C4-2B (cell line): ENCODE measurements around the gene NANOS3.
"Not testable (repeated sequence)": the region's sequence is repeated elsewhere in the genome, so short reads cannot be mapped to it uniquely, and the experiment has no call there.

ENCODE experiments used
- H3K27ac ChIP-seq: fragments of 450-650 bp; 2 replicates; pipeline ENCODE4 v1.5.1; 2017
- ZFX ChIP-seq: fragments of 450-650 bp; IDR thresholded peaks from 2 replicates; pipeline ENCODE4 v1.6.1; 2017
- TF ChIP-seq, protein P1 (sequence below): fragments of 450-650 bp; conservative IDR thresholded peaks from 2 replicates; pipeline ENCODE4 v1.5.1; 2017; ENCODE audit warnings: mild to moderate bottlenecking

The NANOS3 gene

DNA sequence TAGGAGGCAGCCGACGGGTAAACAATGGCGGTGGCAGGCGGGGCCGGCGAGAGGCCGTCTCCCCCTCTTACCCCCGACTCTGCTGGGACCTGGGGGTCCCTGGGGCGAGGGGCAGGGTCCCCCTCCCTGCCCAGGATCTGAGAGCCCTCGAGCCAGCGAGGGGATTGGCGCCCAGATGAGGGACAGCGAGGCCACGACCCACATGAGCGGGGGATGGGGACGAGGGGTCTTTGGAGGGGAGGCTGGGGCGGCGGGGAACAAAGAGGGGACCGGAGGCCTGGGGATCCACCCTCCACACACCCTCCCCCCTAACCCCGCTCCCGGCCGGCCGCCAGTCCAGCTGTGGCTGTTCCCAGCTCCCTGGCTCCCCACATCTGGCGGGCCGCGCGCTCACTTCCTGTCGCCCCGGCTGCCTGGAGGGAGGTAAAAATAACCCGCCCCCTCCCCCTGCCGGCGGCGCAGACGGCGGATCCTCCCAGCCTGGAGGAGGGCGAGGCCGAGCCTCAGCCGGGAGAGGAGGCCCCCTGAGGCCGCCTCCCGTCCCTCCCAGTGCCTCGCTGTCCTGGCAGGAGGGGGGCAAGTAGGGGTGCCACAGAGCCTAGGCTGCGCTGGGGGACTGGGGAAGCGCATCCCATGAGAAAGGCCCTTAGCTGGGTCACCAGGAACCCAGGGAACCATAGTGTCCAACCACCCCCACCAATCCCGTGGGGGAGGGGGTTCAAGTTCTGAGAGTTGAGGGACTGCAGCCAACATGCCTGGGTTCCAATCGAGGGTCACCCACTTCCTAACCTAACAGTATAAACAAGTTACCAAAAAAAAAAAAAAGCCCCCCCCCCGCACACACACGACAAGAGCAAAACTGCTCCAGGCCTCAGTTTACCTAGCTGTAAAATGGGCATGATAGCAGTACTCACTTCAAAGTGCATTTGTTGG lies 29.3 kb upstream of the NANOS3 start:
- H3K27ac ChIP-seq: peak overlapping the region; percentile 55
- TF ChIP-seq, protein P1, sequence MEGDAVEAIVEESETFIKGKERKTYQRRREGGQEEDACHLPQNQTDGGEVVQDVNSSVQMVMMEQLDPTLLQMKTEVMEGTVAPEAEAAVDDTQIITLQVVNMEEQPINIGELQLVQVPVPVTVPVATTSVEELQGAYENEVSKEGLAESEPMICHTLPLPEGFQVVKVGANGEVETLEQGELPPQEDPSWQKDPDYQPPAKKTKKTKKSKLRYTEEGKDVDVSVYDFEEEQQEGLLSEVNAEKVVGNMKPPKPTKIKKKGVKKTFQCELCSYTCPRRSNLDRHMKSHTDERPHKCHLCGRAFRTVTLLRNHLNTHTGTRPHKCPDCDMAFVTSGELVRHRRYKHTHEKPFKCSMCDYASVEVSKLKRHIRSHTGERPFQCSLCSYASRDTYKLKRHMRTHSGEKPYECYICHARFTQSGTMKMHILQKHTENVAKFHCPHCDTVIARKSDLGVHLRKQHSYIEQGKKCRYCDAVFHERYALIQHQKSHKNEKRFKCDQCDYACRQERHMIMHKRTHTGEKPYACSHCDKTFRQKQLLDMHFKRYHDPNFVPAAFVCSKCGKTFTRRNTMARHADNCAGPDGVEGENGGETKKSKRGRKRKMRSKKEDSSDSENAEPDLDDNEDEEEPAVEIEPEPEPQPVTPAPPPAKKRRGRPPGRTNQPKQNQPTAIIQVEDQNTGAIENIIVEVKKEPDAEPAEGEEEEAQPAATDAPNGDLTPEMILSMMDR: no peak
- no peak for TF ChIP-seq ZFX

DNA sequence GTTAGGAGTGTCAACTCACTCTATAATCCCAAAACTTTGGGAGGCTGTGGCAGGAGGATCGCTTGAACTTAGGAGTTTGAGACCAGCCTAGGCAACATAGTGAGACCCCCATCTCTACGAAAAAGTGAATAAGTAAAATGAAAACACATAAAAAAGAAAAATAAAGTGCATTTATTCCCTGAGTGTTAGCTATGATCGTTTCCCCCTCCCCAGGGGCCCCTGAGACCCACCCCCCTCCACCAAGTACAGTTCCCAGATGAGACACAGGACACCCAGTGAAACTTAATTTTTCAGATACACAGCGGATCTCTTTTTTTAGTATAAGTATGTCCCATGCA lies 28.6 kb upstream of the NANOS3 start:
- H3K27ac ChIP-seq: no peak overlapping the region
- no peak for TF ChIP-seq ZFX
- TF ChIP-seq, protein P1: no peak

DNA sequence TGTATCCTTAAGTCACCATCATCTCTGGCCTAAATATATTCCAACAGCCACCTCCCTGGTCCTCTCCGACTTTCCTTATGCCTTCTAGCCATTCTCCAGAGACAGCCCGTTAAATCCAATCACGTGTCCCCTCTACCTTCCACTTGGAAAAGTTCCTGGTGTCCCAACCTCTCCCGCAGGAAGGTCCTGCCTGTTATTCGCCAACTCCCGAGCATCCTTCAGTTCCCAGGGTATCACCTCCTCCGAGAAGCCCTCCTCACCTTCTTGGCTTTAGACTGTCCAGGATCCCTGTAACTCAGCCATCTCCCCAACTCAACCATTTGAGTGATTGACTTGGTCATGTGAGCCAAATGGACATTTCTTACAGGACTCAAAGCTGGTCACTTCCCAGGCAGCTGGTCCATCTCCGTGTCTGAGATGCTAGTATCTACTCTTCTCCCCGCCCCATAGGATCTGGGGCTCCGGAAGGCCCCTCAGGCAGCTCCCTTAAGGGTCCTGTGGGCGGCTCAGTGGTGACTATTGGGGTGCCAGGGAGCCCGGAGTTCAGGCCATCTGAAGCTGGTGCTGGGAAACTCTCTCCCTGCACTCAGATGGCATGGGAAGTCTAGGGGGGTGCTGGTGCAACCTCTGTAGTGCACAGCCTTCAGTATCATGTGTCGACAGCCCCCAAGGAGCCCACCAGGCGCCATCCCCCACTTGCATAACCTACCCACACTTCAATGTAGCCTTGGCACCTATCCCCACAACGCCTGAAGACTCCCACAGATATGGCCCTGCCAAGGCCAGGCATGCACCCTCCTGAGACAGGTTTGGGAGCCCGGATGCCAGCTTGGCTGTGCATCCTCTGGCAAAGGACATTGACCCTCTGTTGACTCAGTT lies 27.9 kb upstream of the NANOS3 start:
- TF ChIP-seq, protein P1: no peak
- TF ChIP-seq ZFX: no peak
- no peak overlapping the region for H3K27ac ChIP-seq

DNA sequence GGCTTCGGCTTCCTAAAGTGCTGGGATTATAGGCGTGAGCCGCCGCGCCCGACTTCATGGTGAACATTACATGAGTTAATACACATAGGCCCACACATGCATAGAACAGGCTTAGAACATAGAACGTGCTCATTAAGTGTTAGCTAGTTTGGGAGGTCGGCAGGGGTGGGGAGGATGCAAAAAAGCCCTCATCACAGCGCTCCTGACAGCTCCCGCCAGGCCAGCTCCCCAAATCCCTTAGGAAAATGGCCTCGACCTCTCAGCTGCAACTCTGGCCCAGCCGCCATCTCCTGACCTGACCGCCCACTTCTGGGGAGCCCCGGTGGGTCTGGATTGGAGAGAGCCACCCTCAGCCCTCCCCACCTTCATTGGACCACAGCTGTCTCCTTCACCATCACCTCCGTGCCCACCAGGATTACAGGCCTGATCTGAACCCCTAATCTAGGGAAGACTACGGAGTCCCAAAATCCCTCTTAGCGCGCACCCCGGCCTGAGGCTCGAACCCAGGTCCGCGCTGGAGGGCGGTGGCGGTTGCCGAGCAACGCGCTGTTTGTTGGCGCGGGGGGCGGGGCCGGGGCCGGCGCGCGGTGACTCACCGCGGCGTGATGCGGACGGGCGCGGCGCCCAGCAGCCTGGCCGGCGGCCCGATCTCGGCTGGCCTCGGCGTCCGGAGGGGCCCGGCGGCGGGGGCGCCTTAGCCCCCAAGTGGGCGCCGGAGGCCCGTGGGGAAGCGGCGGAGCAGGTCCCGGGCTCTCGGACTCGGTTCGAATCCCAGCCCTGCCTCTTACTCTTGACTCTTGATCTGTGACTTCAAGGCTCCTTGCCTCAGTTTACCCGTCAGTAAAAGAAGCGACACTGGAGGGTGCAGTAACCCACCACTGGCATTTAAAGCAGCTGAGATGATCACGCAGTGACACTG lies 26.7 kb upstream of the NANOS3 start:
- no peak for TF ChIP-seq ZFX
- TF ChIP-seq, protein P1: no peak
- H3K27ac ChIP-seq: no peak overlapping the region; the same call in 1 of the 2 replicates

DNA sequence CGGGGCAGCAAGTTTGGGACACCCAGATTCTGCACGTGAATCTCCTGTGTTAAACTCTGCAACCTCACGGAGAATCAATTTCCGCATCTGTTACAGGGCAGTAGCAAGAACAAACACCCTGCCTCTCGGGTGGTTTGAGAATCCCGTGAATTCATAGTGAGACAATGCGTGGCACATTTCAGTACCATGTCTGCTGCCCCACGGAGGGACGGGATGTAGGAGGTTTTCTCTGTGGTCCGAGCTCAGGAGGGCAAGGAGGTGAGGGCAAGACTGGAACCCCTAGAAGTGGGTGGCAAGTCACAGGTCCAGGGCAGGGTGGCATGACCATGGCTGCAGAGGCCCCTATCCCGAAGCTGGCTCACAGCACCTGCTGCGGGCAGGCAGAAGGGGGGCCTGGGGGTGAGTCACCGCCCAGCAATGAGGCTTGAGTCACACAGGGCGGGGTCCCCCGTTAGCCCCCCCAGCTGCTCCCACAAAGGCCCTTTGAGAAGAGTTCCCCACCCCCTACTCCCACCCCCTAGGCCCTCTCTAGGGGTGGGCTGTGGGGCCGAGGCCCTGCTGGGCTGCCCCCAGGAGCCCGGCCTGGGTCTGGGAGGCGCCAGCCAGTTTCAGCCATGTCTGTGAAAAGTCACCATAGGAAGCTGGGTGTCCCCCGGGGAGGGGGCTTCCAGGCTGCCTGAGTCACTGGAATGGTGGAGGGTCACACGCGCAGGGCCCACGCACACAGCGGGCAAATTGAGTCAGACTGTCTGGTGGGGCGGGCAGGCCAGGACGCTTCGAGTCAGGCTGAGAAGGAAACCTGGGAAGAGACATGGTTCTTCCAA lies 25.8 kb upstream of the NANOS3 start:
- TF ChIP-seq, protein P1: no peak
- no peak for TF ChIP-seq ZFX
- no peak overlapping the region; the same call in 1 of the 2 replicates for H3K27ac ChIP-seq

DNA sequence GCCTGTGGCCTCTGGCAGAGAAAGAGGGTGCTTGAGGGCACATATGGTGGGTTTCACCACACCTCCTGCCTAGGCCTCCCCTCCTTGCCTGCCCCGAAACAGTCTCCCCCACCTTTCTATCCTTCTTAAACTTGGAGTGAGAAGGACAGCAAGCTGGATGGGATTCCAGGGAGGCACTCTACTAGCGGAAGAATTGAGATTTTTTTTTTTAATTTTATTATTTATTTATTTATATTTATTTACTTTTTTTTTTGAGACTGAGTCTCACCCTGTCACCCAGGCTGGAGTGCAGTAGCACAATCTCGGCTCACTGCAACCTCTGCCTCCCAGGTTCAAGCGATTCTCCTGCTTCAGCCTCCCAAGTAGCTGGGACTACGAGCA lies 25.2 kb upstream of the NANOS3 start:
- H3K27ac ChIP-seq: not testable (repeated sequence)

DNA sequence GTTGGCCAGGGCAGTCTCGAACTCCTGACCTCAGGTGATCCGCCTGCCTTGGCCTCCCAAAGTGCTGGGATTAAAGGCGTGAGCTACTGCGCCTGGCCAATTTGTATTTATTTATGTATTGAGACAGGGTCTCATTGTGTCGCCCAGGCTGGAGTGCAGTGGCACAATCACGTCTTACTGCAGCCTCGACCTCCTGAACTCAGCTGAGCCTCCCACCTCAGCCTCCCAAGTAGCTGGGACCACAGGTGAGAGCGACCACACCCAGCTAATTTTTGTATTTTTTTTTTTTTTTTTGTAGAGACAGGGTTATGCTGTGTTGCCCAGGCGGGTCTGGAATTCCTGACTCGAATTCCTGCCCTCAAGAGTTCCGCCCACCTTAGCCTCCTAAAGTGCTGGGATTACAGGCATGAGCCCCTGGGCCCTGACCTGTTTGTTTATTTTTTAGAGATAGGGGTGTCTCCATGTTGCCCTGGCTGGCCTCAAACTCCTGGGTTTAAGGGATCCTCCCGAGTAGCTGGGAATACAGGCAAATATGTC lies 24.7 kb upstream of the NANOS3 start:
- H3K27ac ChIP-seq: not testable (repeated sequence)
